Neural crest cell (in vitro differentiated cells): ENCODE data around the gene TMEM9. TPM values are rescaled to one million over a fixed set of nuclear protein-coding genes. Genes with fewer than 3 reads are reported as not detected.

Experiments used
- DNase-seq: peaks from one replicate; pipeline ENCODE4 v3.0.0; 2021; ENCODE audit warnings: low read depth, mixed read lengths, low spot score
- H3K27ac Mint-ChIP-seq: one replicate; pipeline ENCODE4 v1.8.0; 2021; ENCODE audit warnings: mild to moderate bottlenecking, mixed read lengths; ENCODE audit not compliant: unreplicated experiment
- H3K27me3 Mint-ChIP-seq: 2 replicates; pipeline ENCODE4 v1.8.0; 2021; ENCODE audit warnings: low read depth, mild to moderate bottlenecking, mixed read lengths
- H3K36me3 Mint-ChIP-seq: 2 replicates; pipeline ENCODE4 v1.8.0; 2021; ENCODE audit warnings: low read depth, mild to moderate bottlenecking, mixed read lengths
- H3K4me1 Mint-ChIP-seq: 2 replicates; pipeline ENCODE4 v1.8.0; 2021; ENCODE audit warnings: mixed read lengths
- H3K4me3 Mint-ChIP-seq: one replicate; pipeline ENCODE4 v1.8.0; 2021; ENCODE audit warnings: mild to moderate bottlenecking, mixed read lengths
- H3K9me3 Mint-ChIP-seq: 2 replicates; pipeline ENCODE4 v1.8.0; 2021; ENCODE audit warnings: mixed read lengths
- total RNA-seq: library from RNA; stranded (reverse); gene quantifications from 2 replicates; pipeline ENCODE4 v1.2.1, GENCODE V29; 2021
- TF ChIP-seq, protein P1 (sequence below): fragments of 200-600 bp; sonication (generic); conservative IDR thresholded peaks from 2 replicates; pipeline ENCODE4 v1.5.0; 2021; ENCODE audit warnings: antibody characterized with exemption, mild to moderate bottlenecking

The TMEM9 gene
- total RNA-seq, 1 donor from 2014 or later: 89.4 TPM

DNA sequence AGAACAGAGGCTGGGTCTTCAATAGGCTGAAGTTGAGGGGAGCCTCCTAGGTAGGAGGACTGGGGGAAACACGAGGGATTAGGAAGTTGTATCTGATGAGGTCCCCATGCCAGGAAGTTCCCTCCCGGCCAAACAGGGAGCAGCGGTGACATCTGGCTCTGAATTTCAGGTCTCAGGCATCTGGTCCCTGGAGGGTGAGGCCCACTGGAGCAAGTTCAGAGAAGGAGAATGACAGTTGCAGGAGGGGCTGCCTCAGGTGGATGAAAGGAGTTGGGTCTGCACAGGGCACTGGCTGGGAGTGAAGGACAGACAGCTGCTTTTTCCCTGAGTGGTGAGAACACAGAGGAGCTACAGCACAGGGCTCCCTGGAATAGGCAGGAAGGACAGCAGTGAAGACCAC, 9.1 kb downstream of the TMEM9 start:
- DNase-seq: no peak
- H3K27ac Mint-ChIP-seq: no peak overlapping the region
- H3K4me3 Mint-ChIP-seq: no peak overlapping the region
- H3K27me3 Mint-ChIP-seq: no peaks in the 10 kb centered on the region
- H3K36me3 Mint-ChIP-seq: peaks cover 9% of the 10 kb centered on the region
- H3K4me1 Mint-ChIP-seq: no peaks in the 10 kb centered on the region
- TF ChIP-seq, protein P1, sequence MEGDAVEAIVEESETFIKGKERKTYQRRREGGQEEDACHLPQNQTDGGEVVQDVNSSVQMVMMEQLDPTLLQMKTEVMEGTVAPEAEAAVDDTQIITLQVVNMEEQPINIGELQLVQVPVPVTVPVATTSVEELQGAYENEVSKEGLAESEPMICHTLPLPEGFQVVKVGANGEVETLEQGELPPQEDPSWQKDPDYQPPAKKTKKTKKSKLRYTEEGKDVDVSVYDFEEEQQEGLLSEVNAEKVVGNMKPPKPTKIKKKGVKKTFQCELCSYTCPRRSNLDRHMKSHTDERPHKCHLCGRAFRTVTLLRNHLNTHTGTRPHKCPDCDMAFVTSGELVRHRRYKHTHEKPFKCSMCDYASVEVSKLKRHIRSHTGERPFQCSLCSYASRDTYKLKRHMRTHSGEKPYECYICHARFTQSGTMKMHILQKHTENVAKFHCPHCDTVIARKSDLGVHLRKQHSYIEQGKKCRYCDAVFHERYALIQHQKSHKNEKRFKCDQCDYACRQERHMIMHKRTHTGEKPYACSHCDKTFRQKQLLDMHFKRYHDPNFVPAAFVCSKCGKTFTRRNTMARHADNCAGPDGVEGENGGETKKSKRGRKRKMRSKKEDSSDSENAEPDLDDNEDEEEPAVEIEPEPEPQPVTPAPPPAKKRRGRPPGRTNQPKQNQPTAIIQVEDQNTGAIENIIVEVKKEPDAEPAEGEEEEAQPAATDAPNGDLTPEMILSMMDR: no peak
- no peaks in the 10 kb centered on the region for H3K9me3 Mint-ChIP-seq

DNA sequence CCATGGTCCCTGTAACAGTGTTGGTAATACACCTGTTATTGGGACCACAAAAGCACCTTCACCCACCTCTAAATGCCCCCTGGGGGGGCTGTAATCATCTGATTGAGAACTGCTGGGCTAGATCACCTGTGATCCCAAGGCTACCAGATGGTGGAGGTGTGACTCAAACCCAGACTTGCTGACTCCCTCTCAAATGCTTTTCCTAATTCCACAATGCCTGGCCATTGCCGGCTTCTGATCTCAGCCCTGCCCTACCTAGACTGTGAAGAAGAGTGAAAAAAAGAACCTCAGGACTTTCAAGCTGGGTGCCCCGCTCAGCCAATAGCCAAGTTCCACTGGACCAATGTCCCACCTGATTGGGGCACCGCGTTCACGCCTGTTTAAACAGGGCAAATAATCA, 9.6 kb downstream of the TMEM9 start:
- Mint-ChIP-seq H3K4me1 (no peaks in the 10 kb centered on the region), H3K27me3 (no peaks in the 10 kb centered on the region), H3K36me3 (peaks cover 9% of the 10 kb centered on the region), H3K4me3 (no peak overlapping the region), H3K27ac (no peak overlapping the region), H3K9me3 (no peaks in the 10 kb centered on the region)
- no peak for DNase-seq
- TF ChIP-seq, protein P1: no peak

DNA sequence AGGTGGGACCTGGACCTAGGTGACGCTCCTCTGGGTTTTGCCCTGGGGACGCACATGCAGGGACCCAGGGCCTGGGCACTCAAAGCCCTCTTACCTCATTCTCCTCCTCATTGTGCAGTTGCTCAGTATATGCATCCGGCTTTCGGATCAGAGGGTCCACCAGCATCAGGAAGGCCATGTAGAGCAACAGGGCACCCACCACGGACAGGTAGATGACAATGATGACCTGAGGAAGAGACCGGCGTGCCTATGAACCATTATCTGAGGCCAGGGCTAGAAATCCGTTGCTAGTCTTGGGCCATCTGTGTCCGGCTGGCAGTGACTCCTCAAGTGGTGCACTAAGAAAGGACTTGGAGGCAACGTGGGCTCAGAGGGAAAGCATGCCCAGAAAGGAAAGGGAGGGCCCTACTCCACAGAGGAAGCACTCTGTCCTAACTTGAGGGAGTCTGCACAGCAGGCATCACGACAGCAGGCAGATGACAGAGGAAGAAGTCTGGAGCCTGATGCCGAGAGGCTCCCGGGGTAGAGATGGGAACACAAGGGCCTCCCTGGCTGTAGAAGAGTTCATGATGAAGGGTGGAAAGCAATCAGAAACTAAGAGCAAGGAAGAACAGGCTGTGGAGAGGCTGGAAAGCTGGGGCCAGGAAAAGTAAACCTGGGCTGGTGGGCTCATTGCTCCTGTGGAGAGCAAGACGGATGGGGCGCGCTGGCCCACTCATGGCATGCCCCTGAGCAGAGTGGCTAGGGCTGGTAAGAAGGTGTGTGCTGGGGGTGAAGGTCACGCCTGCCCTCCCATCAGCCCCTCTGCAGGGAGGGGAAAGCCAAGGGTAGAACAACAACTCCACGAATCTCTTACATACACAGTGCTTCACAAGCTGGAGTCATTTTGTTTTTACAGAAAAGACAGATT, 10.3 kb downstream of the TMEM9 start:
- Mint-ChIP-seq H3K9me3 (no peaks in the 10 kb centered on the region), H3K36me3 (peaks cover 9% of the 10 kb centered on the region), H3K4me3 (no peak overlapping the region), H3K27me3 (no peaks in the 10 kb centered on the region), H3K4me1 (no peaks in the 10 kb centered on the region), H3K27ac (no peak overlapping the region)
- TF ChIP-seq, protein P1: no peak
- DNase-seq: no peak

DNA sequence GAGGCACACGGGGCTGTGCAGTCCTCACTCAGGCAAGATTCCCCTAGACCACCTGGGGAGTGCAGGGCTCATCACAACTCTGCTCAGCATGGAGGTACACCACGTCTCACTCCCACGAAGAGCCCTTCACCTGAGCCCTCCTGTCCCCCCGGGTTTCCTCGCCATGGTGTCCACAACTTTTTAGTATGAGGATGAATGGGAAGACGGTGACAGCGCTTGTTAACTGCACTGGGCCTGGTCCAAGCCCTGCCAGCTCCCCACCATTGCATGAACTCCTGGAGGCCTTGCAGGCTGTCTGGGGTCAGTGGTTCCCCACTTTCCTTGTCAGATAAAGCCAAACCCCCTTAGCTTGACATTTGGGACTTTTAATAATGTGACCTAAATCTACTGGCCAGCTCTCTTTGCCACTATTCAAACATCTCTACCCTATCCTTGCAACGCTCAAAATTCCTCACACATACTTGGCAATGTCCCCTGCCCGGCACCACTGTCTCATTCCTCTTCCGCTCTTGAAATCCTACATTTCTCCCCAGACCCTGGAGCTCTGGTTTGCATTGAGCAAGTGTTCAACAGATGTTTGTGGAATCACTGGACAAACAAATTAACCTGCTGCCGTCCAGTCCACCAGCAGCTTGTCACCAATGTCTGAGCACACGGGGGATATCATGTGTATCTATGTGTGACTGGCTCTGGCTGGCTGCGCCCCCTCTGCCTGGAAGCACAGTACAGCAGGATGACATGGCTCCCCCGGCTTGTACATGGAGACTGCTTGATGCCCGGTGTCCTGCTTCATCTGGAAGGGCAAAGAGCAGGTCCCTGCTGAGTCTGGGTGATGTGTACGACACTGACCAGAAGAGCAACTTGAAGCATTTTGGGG, 11.2 kb downstream of the TMEM9 start:
- no peaks in the 10 kb centered on the region for H3K4me1 Mint-ChIP-seq
- DNase-seq: no peak
- peaks cover 9% of the 10 kb centered on the region for H3K36me3 Mint-ChIP-seq
- H3K27ac Mint-ChIP-seq: no peak overlapping the region
- H3K27me3 Mint-ChIP-seq: no peaks in the 10 kb centered on the region
- TF ChIP-seq, protein P1: no peak
- H3K9me3 Mint-ChIP-seq: no peaks in the 10 kb centered on the region
- no peak overlapping the region for H3K4me3 Mint-ChIP-seq

DNA sequence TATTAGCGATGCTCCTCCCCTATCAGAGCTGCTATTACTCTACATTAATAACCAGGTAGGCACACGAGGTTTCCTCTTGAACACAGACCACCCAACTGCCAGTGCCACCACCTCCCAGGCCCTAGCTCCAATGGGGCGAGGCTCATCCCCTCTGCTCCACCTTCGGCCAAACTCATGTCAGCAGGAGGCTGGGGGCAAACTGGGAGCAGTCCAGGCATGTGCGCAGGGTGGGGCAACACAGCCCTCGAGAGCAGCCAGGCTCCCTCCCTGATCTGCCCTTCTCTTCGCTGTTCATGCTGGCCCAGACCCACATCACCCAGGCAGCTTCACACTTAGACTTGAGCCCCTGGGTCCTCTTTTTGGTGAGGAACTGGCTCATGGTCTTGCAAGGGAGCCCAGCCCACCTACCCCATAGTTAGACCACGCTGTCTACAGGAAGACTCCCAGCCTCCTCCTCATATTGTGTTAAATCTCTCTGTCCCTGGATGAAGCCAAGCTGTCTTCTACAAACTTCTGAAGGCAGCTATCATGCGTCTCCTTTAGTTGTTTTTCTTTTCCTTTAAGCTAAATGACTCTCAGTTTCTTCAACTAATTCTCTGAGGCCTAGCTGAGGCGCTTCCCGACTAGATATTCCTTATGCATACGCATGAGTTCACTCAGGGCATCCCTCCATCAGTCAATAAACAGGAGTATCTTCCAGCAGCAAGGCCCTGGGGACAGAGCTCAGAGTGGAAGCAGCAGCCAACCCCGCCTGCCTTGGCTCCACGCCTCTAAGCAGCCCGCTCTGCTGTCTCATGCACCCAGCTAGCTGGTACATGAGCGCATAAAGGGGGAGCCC, 12.0 kb downstream of the TMEM9 start:
- no peak overlapping the region for H3K4me3 Mint-ChIP-seq
- no peaks in the 10 kb centered on the region for H3K4me1 Mint-ChIP-seq
- no peaks in the 10 kb centered on the region for H3K9me3 Mint-ChIP-seq
- no peak for DNase-seq
- TF ChIP-seq, protein P1: no peak
- H3K27ac Mint-ChIP-seq: no peak overlapping the region
- H3K27me3 Mint-ChIP-seq: no peaks in the 10 kb centered on the region
- peaks cover 9% of the 10 kb centered on the region for H3K36me3 Mint-ChIP-seq
